SK-N-MC (cell line): ENCODE results near the gene AFF3.

Experiments used
- EZH2 ChIP-seq: fragments of 200-600 bp; sonication (generic); IDR thresholded peaks from one replicate; pipeline ENCODE4 v1.6.1; 2017; ENCODE audit warnings: antibody characterized with exemption
- FOXP2 ChIP-seq: optimal IDR thresholded peaks from 2 replicates; pipeline ENCODE3; 2011; ENCODE audit warnings: mild to moderate bottlenecking, moderate library complexity; ENCODE audit not compliant: insufficient read depth; ENCODE audit errors: extremely low read length, control extremely low read depth
- POLR2AphosphoS5 ChIP-seq: IDR thresholded peaks from 2 replicates; pipeline ENCODE4 v1.6.1; 2012; ENCODE audit warnings: mild to moderate bottlenecking, low read depth, low read length, borderline replicate concordance

GRCh38 chr2:99615247-99615771 lies 527.1 kb downstream of the AFF3 start:
- TF ChIP-seq POLR2AphosphoS5 (no peak), EZH2 (no peak), FOXP2 (no peak)
